MCF 10A (cell line): ENCODE data around the gene ABCA6. TPM values are rescaled to one million over a fixed set of nuclear protein-coding genes. Genes with fewer than 3 reads are reported as not detected.

Experiments used
- BruUV-seq: library from RNA; stranded (reverse); fragments of 400-500 nt; replicated peaks from 2 replicates; lab custom pipeline; 2021; lab: Mats Ljungman, UMichigan
- CTCF ChIA-PET: fragments of 300-600 bp; sonication (Branson Sonifier 250); formaldehyde crosslinking; extraction: SDS; loops from one replicate; lab custom pipeline; 2021; ENCODE audit warnings: antibody characterized with exemption, inconsistent platforms; lab: Yijun Ruan, JAX
- POLR2A ChIA-PET: fragments of 300-600, 350-650 bp; sonication (Branson Sonifier 250); formaldehyde crosslinking; extraction: SDS; loops from one replicate; lab custom pipeline; 2020; ENCODE audit warnings: antibody characterized with exemption, inconsistent platforms; lab: Yijun Ruan, JAX
- DNase-seq: peaks from one replicate; pipeline ENCODE4 v3.0.0-alpha.2; 2018; ENCODE audit not compliant: unreplicated experiment
- H3K27ac Mint-ChIP-seq: one replicate; pipeline ENCODE4 v1.8.0; 2022; ENCODE audit warnings: mild to moderate bottlenecking, low read depth, mixed read lengths; ENCODE audit not compliant: unreplicated experiment
- H3K27me3 Mint-ChIP-seq: one replicate; pipeline ENCODE4 v1.8.0; 2022; ENCODE audit warnings: mixed read lengths; ENCODE audit not compliant: insufficient read depth, unreplicated experiment
- H3K36me3 Mint-ChIP-seq: one replicate; pipeline ENCODE4 v1.8.0; 2022; ENCODE audit warnings: mild to moderate bottlenecking, moderate library complexity, mixed read lengths; ENCODE audit not compliant: insufficient read depth, unreplicated experiment
- H3K4me1 Mint-ChIP-seq: one replicate; pipeline ENCODE4 v1.8.0; 2022; ENCODE audit warnings: mixed read lengths; ENCODE audit not compliant: insufficient read depth, unreplicated experiment
- H3K4me3 Mint-ChIP-seq: one replicate; pipeline ENCODE4 v1.8.0; 2022; ENCODE audit warnings: mild to moderate bottlenecking, moderate library complexity, mixed read lengths; ENCODE audit not compliant: unreplicated experiment
- H3K9me3 Mint-ChIP-seq: one replicate; pipeline ENCODE4 v1.8.0; 2022; ENCODE audit warnings: mixed read lengths; ENCODE audit not compliant: unreplicated experiment
- intact Hi-C: fragments of 100-400 bp; cut with micrococcal nuclease; formaldehyde crosslinking; loops from 2 replicates; pipeline ENCODE4 v1.14.1; 2022
- total RNA-seq: library from RNA; stranded (reverse); gene quantifications from 2 replicates; pipeline ENCODE4 v1.2.3, GENCODE V29; 2022
- TF ChIP-seq, protein P1 (sequence below): fragments of 200-600 bp; IDR thresholded peaks from one replicate; pipeline ENCODE4 v1.8.0; 2022; ENCODE audit warnings: antibody characterized with exemption, mild to moderate bottlenecking; ENCODE audit not compliant: unreplicated experiment

ABCA6 gene
- total RNA-seq, 1 experiment from 2014 or later, result 34.5 TPM

- Mint-ChIP-seq H3K27ac (no peak overlapping the region), H3K36me3 (peaks cover 35% of the 10 kb centered on the region), H3K27me3 (no peaks in the 10 kb centered on the region), H3K4me3 (no peak overlapping the region), H3K9me3 (no peaks in the 10 kb centered on the region), H3K4me1 (no peaks in the 10 kb centered on the region)
- BruUV-seq, result no TSS peak
- POLR2A ChIA-PET, result no interaction called here
- intact Hi-C loops, result no loop called here
- DNase-seq, result no peak
- TF ChIP-seq, protein P1, sequence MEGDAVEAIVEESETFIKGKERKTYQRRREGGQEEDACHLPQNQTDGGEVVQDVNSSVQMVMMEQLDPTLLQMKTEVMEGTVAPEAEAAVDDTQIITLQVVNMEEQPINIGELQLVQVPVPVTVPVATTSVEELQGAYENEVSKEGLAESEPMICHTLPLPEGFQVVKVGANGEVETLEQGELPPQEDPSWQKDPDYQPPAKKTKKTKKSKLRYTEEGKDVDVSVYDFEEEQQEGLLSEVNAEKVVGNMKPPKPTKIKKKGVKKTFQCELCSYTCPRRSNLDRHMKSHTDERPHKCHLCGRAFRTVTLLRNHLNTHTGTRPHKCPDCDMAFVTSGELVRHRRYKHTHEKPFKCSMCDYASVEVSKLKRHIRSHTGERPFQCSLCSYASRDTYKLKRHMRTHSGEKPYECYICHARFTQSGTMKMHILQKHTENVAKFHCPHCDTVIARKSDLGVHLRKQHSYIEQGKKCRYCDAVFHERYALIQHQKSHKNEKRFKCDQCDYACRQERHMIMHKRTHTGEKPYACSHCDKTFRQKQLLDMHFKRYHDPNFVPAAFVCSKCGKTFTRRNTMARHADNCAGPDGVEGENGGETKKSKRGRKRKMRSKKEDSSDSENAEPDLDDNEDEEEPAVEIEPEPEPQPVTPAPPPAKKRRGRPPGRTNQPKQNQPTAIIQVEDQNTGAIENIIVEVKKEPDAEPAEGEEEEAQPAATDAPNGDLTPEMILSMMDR, result no peak
- CTCF ChIA-PET, result interaction anchor here (0.8 kb wide), 1 partner anchor 1983 kb away, joined by 4 read pairs; no protein-coding TSS in a partner anchor
Measured at GRCh38 chr17:69093995-69094394, 47.7 kb downstream of the ABCA6 start.

- Mint-ChIP-seq H3K9me3 (no peaks in the 10 kb centered on the region), H3K27me3 (no peaks in the 10 kb centered on the region), H3K36me3 (peaks cover 35% of the 10 kb centered on the region), H3K27ac (no peak overlapping the region), H3K4me1 (no peaks in the 10 kb centered on the region), H3K4me3 (no peak overlapping the region)
- TF ChIP-seq, protein P1, result no peak
- intact Hi-C loops, result no loop called here
- CTCF ChIA-PET, result interaction anchor here (0.8 kb wide), 1 partner anchor 1984 kb away, joined by 4 read pairs; no protein-coding TSS in a partner anchor
- POLR2A ChIA-PET, result no interaction called here
- no peak for DNase-seq
- BruUV-seq, result no TSS peak
Measured at GRCh38 chr17:69093279-69093789, 48.4 kb downstream of the ABCA6 start.

DNA sequence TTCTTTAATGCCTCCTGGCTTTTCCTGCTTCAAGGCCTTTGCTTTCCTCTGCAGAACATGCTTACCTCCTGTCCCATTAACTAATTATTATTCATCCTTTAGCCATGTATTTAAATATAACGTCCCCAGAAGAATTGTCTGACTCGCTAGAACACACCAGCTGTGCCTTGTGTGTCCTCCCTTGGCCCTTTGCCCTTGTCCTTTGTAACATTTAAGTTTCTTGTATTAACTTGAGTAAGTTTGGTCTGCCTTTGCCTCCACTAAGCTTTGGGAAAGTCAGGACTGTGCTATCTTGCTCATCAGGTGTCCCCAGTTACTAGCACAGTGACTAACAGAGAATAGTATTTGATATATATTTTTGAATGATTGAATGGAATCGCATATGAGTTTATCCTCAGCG, 51.3 kb downstream of the ABCA6 start:
- Mint-ChIP-seq H3K4me1 (no peaks in the 10 kb centered on the region), H3K27ac (no peak overlapping the region), H3K9me3 (no peaks in the 10 kb centered on the region), H3K4me3 (no peak overlapping the region), H3K36me3 (peaks cover 50% of the 10 kb centered on the region), H3K27me3 (no peaks in the 10 kb centered on the region)
- intact Hi-C loops, result no loop called here
- ChIA-PET CTCF (interaction anchor here (0.6 kb wide), 1 partner anchor 1383 kb away, joined by 3 read pairs; no protein-coding TSS in a partner anchor), POLR2A (interaction anchor here (0.6 to 0.8 kb wide), 2 partner anchors 9 to 16 kb away, joined by 3 read pairs; no protein-coding TSS in a partner anchor)
- BruUV-seq, result no TSS peak
- TF ChIP-seq, protein P1, result no peak
- no peak for DNase-seq

DNA sequence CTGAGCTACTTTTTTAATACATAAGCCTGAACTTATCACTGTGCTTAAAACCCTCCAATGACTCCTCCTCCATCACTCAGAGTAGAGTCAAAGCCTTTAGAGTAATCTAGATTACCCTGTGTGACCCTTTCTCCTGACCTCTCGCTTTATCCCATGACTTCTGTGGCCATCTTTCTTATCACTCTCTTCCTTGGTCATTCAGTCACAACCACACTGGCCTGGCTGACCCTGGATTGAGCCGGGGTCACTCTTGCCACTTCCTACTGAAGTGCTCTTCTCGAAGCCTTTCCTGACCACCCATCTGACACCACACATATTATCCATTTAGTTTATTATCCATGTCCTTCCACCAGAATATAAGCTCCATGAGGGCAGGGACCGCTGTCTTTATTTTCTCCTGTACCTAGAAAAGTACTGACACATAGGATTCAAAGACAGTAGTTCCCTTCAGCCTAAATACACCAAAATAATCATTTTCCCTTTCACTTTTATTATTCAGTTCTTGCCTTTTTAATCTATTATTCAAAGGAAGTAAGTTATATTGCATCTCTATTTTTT, 53.0 kb downstream of the ABCA6 start:
- no peak overlapping the region for H3K4me3 Mint-ChIP-seq
- H3K9me3 Mint-ChIP-seq, result no peaks in the 10 kb centered on the region
- H3K27me3 Mint-ChIP-seq, result no peaks in the 10 kb centered on the region
- no TSS peak for BruUV-seq
- intact Hi-C loops, result no loop called here
- ChIA-PET POLR2A (interaction anchor here (1.4 kb wide), 1 partner anchor 8 kb away, joined by 3 read pairs; no protein-coding TSS in a partner anchor), CTCF (interaction anchor here (0.8 kb wide), 1 partner anchor 220 kb away, joined by 4 read pairs; no protein-coding TSS in a partner anchor)
- DNase-seq, result no peak
- TF ChIP-seq, protein P1, result no peak
- H3K36me3 Mint-ChIP-seq, result peaks cover 51% of the 10 kb centered on the region
- no peak overlapping the region for H3K27ac Mint-ChIP-seq
- H3K4me1 Mint-ChIP-seq, result no peaks in the 10 kb centered on the region
